Transverse colon (tissue), 4 donors: ENCODE measurements around the gene LRRN4.

Experiments used
- EP300 ChIP-seq: sonication (generic); formaldehyde crosslinking; IDR thresholded peaks from one replicate; pipeline ENCODE4 v1.6.1; 2017; ENCODE audit warnings: antibody characterized with exemption, low read depth
- POLR2A ChIP-seq: fragments of 450-650 bp; IDR thresholded peaks from one replicate; pipeline ENCODE4 v1.6.1; 2016; ENCODE audit warnings: antibody characterized with exemption, mild to moderate bottlenecking, moderate library complexity
- POLR2AphosphoS5 ChIP-seq, 3 donors: sonication (generic); formaldehyde crosslinking; IDR thresholded peaks; one replicate each; pipeline ENCODE4 v1.6.1; 2016; ENCODE audit warnings: antibody characterized with exemption in 3 of 3
- TF ChIP-seq, protein P1 (sequence below), 5 experiments: fragments of 200-600 bp in 3 of 5; fragments of 450-650 bp in 2 of 5; sonication (generic) in 3 of 5; IDR thresholded peaks; 1 replicate in 2 of 5; 2 replicates in 3 of 5; pipeline ENCODE4 v1.5.1; 2016 to 2017; ENCODE audit warnings: antibody characterized with exemption in 5 of 5, inconsistent platforms in 3 of 5, mild to moderate bottlenecking in 2 of 5, moderate library complexity in 1 of 5

DNA sequence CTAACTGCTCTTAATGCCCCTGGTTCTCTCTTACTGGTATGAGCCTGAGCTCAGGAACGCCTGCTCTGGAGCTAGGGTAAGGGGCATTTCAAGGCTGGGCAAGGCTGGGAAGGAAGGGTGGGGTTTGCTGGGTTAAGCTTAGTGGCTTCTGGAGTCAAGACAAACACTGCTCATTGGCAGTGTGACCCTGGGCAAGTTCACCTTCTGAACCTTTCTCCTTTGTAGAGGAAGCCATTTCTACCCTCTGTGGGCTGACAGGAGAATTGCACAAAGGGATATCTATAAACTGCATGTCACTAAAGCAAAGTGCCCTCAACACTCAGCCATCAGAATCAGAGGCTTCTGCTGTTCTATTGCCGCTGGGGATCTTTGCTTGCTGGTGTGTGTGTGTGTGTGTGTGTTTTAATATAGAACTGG, 20.3 kb upstream of the LRRN4 start:
- TF ChIP-seq, protein P1, sequence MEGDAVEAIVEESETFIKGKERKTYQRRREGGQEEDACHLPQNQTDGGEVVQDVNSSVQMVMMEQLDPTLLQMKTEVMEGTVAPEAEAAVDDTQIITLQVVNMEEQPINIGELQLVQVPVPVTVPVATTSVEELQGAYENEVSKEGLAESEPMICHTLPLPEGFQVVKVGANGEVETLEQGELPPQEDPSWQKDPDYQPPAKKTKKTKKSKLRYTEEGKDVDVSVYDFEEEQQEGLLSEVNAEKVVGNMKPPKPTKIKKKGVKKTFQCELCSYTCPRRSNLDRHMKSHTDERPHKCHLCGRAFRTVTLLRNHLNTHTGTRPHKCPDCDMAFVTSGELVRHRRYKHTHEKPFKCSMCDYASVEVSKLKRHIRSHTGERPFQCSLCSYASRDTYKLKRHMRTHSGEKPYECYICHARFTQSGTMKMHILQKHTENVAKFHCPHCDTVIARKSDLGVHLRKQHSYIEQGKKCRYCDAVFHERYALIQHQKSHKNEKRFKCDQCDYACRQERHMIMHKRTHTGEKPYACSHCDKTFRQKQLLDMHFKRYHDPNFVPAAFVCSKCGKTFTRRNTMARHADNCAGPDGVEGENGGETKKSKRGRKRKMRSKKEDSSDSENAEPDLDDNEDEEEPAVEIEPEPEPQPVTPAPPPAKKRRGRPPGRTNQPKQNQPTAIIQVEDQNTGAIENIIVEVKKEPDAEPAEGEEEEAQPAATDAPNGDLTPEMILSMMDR (IDR thresholded peaks at IDR 0.05), result peak in 2 of 5 experiments; percentile 7 to 23
- no peak for TF ChIP-seq EP300
- no peak for TF ChIP-seq POLR2A
- no peak for TF ChIP-seq POLR2AphosphoS5 (IDR thresholded peaks at IDR 0.05)
